UCSD-AML1 (cell line): ENCODE data around the gene MARF1.
"Not testable (repeated sequence)": the region's sequence is repeated elsewhere in the genome, so short reads cannot be mapped to it uniquely, and the experiment has no call there.

Source experiments
- DNase-seq: peaks from one replicate; lab custom pipeline; 2025; ENCODE audit not compliant: unreplicated experiment; lab: John Stamatoyannopoulos, UW

The MARF1 gene

DNA sequence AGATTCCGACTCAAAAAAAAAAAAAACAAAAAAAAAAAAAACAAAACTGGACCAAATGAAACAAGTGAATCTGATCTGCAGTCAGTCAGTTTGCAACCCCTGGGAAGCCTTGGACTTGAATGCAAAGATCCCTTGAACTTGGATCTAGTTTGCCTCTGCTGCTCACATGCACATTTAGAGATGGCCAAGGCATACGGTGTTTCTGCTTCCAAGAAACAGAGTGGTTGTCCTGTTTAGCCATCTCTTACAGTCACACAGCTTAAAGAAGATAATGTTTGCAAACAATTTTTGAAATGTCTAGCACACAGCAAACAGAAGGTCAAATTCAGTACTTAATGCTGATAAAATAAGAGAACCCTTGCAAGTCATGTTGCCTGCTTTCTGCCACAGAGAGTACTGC, 11.6 kb upstream of the MARF1 start:
- DNase-seq, result no peak

- DNase-seq, result no peak
Observed at GRCh38 chr16:15653227-15653626, 10.3 kb upstream of the MARF1 start.

- no peak for DNase-seq
Observed at GRCh38 chr16:15652293-15653001, 9.5 kb upstream of the MARF1 start.

GRCh38 chr16:15650698-15651171, 7.8 kb upstream of the MARF1 start:
- peak; percentile 40 for DNase-seq

- DNase-seq, result peak; percentile 91
Observed at GRCh38 chr16:15650019-15650697, 7.2 kb upstream of the MARF1 start, which contains the start of gene NDE1. NDE1 (plus strand) TSS chr16:15650245; CDS start chr16:15664779, 14,534 bp downstream.

DNA sequence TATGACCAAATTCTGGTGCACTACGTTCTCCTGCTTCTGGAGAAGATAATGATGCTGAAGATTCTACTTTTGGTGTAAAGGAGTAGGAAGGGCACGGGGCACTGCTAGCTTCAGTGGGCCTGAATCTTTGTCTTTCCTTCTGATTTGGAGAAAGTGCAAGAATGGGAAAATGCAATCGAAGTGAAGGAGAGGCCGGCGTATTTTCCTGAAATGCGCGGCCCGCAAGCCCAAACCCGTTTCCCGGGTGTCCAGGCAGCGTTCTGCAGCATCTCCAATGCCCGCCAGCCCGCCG, 6.7 kb upstream of the MARF1 start:
- DNase-seq, result no peak

DNA sequence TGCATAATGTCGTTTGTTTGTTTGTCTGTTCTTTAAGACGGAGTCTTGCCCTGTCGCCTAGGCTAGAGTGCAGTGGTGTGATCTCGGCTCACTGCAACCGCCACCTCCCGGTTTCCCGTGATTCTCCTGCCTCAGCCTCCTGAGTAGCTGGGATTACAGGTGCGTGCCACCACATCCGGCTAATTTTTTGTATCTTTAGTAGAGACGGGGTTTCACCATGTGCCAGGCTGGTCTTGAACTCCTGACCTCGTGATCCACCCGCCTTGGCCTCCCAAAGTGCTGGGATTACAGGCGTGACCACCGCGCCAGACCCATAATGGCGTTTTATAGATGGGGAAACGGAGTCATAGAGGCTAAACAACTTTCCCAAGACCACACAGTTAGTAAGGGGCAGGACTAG, 6.4 kb upstream of the MARF1 start:
- not testable (repeated sequence) for DNase-seq

DNA sequence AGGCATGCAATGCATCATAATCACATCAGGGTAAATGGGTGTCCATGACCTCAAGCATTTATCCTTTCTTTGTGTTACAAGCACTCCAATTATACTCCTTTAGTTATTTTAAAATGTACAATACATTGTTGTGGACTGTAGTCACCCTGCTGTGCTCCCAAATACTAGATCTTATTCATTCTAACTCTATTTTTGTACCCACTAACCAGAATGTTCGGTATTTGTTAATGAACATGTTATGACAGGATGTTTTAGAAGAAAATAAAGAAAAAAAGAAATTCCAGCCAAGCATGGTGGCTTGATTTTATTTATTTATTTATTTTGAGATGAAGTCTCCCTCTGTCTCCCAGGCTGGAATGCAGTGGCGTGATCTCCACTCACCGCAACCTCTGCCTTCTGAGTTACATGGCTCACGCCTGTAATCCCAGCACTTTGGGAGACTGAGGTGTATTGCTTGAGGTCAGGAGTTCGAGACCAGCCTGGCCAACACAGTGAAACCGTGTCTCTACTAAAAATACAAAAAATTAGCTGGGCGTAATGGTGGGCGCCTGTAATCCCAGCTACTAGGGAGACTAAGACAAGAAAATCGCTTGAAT, 5.3 kb upstream of the MARF1 start:
- no peak for DNase-seq

GRCh38 chr16:15647294-15648014, 4.5 kb upstream of the MARF1 start:
- DNase-seq, result no peak

DNA sequence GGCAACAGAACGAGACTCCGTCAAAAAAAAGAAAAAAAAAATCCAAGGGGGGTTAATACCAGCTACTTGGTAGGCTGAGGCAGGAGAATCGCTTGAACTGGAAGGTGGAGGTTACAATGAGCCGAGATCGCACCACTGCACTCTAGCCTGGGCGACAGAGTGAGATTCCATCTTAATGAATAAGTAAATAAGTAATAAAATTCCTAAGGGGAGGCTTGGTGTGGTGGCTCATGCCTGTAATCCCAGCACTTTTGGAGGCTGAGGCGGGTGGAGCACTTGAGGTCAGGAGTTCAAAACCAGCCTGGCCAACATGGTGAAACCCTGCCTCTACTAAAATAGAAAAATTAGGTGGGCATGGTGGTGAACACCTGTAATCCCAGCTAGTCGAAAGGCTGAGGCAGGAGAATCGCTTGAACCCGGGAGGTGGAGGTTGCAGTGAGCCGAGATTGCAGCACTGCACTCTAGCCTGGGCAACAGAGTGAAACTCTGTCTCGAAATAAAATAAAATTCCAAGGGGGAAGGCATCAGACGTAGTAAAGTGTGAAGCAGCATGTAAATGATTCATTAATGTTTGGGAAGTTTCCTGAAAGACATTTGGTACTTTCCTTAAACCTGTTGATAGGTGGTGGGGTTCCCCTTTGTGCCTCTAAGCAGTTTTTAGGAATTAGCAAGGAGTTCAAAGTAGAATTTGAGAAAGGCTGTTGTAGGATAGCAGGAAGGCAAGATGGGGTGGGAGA, 3.8 kb upstream of the MARF1 start:
- DNase-seq, result not testable (repeated sequence)

DNA sequence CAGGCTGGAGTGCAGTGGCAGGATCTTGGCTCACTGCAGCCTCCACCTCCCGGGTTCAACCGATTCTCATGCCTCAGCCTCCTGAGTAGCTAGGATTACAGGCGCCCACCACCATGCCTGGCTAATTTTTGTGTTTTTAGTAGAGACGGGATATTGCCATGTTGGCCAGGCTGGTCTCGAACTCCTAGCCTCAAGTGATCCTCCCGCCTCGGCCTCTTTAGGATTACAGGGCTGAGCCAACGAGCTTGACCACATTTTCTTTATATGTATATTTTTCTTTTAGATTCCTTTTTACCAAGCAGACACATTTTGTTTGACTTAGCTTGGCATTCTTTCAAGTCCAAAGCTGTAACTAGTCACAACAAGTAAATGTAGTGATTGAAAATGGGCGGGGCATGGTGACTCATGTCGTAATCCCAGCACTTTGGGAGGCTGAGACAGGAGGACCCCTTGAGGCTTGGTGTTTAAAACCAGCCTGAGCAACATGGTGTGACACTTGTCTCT, 2.1 kb upstream of the MARF1 start:
- not testable (repeated sequence) for DNase-seq

DNA sequence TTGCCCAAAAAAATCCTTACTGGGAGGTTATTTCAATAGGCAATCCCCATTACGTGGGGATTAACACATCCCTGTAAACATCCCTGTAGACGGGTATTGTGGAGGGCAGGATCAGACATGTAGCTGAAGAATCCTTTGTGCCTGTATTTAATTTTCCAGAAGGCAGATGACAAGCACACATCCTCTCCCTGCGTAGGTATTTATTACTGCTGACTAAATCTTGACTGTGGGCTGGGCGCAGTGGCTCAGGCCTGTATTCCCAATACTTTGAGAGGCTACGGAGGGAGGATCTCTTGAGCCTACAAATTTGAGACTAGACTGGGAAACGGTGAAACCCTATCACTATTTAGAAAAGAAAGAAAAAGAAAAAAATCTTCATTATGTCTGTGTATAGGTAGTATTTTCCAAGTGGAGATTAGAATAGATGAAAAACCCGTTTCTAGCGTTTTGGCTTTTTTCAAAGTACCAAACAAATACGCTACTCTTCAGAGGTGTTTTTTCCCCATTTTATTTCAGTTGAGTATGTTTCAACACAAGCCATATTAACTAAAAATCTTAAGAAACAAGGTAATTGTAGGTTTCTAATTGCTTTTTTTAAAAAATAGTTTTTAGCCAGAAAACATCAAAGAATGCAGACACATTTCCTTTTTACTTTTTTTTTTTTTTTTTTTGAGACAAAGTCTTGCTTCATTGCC, 1.5 kb upstream of the MARF1 start:
- no peak for DNase-seq

- DNase-seq, result no peak
Observed at GRCh38 chr16:15643946-15644250, 944 bp upstream of the MARF1 start.

GRCh38 chr16:15642557-15643047, 352 bp downstream of the MARF1 start:
- DNase-seq, result peak; percentile 89

DNA sequence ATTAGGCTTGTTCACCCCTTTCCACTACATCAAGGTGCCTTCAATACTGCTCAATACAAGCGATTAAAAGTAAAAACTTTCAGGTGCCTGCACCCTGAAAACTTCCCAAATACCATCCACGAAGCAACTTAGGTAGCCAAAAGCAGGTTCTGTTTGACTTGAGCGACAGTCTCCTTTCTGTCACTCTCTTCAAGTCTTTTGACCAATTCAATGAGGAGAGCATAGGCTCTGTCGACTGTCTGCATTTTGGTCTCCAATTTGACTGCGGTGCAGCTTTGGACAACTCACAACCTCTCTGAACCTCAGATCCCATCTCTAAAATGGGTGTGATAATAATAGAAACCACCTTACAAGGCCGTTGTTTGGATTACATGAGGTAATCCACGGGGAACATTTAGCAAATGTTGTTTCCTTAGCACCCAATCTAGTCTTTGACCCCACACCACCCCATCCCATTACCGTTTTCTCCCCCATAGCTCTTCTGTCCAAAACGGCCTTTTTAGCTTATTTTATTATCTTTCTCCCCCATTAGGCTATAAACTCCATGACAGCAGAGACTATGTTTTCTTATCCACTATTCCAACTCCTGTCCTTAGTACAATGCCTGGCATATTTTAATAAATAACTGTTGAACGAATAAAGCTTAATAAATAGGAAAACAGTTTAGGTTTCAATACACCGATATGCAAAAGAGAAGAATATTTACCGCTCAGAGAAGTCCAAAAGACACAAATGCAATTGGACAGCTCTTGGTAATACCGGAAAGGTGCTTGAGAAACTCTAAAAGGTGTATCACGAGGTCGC, 999 bp downstream of the MARF1 start:
- DNase-seq, result no peak

- no peak for DNase-seq
Observed at GRCh38 chr16:15640966-15641365, 2.0 kb downstream of the MARF1 start.

DNA sequence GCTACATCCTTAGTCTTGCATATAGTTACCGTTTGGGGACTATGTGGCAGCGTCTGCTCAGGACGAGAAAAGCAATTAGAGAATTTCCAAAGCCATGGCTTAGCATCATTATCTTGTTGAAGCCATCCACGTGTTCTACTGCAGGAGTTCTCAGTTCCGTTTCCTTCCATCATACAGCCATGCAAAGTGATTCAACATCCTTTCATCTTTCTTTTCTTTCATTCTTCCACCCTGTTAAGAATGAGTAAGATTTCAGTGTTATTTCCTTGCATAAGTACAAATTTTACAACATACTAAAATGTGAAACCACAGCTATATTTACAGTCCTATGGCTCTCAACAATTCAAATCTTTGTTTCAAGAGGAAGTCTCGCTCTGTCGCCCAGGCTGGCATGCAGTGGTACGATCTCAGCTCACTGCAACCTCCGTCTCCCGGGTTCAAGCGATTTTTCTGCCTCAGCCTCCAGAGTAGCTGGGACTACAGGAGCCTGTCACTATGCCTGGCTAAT, 3.8 kb downstream of the MARF1 start:
- no peak for DNase-seq

DNA sequence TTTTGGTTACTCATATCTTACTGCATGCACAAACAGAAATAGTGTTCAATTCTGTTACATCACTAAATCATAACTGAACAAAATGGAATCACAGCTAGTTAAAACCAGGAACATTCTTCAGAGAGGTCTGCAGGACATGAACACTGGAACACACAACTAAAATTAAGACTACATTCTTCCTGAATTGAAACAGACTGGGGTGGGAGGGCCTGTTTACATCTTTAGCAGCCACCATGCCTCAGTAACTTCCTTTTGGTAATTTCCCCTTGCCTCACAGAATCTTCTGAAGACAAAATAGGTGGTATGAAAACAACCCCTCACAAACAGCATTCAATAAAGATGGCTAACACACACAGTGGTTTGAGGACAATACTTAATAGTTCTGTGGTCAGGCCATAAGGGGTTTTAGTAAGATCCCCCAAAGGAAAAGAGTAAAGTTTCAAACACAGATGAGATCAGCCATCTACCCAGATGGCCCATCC, 6.5 kb downstream of the MARF1 start:
- DNase-seq, result no peak

DNA sequence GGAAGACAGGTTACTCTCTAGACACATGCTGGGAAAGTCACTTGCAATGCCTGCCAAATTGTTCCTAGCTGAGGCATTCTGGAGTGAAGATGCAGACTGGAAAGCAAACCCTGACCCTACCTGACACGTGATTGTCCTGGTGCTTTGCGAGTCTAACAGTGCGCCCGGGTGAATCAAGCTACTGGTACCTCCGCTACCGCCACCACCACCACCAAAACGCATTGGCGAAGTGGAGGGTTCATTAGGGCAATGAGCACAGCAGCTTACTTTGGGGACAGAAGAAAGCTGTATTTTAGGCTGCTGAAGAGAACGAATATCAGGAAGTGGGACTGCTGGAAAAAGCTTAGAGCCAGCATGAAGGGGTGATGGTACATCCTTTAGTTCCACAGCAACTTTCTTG, 7.0 kb downstream of the MARF1 start:
- DNase-seq, result no peak
